GM06990 (cell line): ENCODE data around the gene EMSY.
A peak's percentile ranks its signal among the peaks of the same experiment; 100 is the strongest.

Experiments used
- DNase-seq: peaks from one replicate; pipeline ENCODE4 v3.0.0-alpha.2; 2011; ENCODE audit not compliant: insufficient read length; ENCODE audit errors: extremely low read depth
- H3K27me3 ChIP-seq: replicated peaks from 2 replicates; pipeline ENCODE4 v1.6.0; 2011; ENCODE audit warnings: low read length; ENCODE audit not compliant: control insufficient read depth, insufficient read depth
- H3K36me3 ChIP-seq: 2 replicates; pipeline ENCODE4 v1.5.1; 2011; ENCODE audit warnings: low read length; ENCODE audit not compliant: control insufficient read depth, insufficient read depth
- H3K4me3 ChIP-seq: replicated peaks from 2 replicates; pipeline ENCODE4 v1.5.1; 2011; ENCODE audit warnings: low read depth, mild to moderate bottlenecking, control low read depth, low read length
- CTCF ChIP-seq: IDR thresholded peaks from 2 replicates; pipeline ENCODE4 v1.5.1; 2011; ENCODE audit warnings: low read length, control low read depth, mild to moderate bottlenecking, inconsistent platforms; ENCODE audit not compliant: insufficient read depth, poor library complexity, severe bottlenecking

Gene EMSY

DNA sequence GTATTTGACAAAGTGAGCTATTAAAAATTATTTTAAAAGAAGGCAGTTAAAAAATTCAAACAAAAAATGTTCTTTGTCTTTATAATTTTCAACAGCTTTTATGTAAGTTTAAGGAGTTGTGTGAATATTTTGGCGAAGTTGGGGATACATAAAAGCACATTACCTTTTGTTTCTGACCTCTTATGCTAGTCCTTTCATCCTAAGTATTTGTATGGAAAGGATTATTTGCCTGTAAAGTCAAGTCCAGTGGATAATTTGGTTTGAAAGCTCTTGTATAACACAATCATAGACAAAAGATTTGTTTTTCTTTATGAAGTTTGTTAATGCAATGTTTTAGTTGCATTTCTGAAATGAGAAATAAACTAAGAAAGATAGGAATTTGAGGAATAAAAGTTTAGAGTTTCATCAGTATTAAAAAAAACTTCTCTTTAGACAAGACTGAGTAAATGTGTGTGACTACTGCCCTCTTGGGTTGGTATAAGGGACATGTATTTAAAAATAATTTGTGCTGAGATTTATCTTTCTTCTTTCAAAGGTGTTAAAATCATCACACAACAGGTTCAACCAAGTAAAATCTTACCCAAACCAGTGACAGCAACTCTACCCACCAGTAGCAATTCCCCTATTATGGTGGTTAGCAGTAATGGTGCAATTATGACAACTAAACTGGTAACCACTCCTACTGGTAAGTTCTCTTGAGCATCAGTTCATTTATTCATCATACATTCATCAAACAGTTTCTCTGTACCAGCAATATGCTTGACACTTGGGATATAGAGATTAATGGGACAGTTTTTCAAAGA is 68.2 kb downstream of the EMSY start:
- DNase-seq = no peak
- H3K27me3 ChIP-seq = no peaks in the 10 kb centered on the region
- TF ChIP-seq CTCF = peak; percentile 28
- no peak overlapping the region for H3K4me3 ChIP-seq
- H3K36me3 ChIP-seq = no peaks in the 10 kb centered on the region

- DNase-seq = no peak
- Histone ChIP-seq H3K27me3 (no peaks in the 10 kb centered on the region), H3K36me3 (no peaks in the 10 kb centered on the region), H3K4me3 (no peak overlapping the region)
- no peak for TF ChIP-seq CTCF
Observed at GRCh38 chr11:76513654-76514034, 68.8 kb downstream of the EMSY start.

DNA sequence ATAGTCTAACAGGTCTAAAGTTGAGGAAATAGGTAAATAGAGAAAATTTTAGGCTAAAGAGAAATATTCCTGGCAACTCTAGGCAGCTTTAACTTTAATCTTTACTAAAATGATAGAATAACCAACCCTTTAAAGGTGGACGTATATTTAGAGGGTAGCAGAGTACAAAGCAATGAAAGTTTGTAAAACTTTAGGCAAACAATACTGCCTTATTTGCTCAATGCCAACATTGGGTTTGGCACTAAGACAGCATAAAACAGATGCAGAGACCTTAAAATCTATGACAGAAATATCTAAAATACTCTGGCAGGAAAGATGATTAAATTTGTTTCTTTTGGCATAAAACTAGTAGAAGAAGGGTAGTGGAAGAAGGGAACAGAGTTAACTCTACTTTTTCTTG is 70.7 kb downstream of the EMSY start:
- H3K4me3 ChIP-seq = no peak overlapping the region
- TF ChIP-seq CTCF = no peak
- H3K36me3 ChIP-seq = no peaks in the 10 kb centered on the region
- DNase-seq = no peak
- H3K27me3 ChIP-seq = no peaks in the 10 kb centered on the region

GRCh38 chr11:76523147-76523546 is 78.3 kb downstream of the EMSY start:
- TF ChIP-seq CTCF = no peak
- Histone ChIP-seq H3K36me3 (peaks cover 2% of the 10 kb centered on the region), H3K4me3 (no peak overlapping the region), H3K27me3 (no peaks in the 10 kb centered on the region)
- no peak for DNase-seq

DNA sequence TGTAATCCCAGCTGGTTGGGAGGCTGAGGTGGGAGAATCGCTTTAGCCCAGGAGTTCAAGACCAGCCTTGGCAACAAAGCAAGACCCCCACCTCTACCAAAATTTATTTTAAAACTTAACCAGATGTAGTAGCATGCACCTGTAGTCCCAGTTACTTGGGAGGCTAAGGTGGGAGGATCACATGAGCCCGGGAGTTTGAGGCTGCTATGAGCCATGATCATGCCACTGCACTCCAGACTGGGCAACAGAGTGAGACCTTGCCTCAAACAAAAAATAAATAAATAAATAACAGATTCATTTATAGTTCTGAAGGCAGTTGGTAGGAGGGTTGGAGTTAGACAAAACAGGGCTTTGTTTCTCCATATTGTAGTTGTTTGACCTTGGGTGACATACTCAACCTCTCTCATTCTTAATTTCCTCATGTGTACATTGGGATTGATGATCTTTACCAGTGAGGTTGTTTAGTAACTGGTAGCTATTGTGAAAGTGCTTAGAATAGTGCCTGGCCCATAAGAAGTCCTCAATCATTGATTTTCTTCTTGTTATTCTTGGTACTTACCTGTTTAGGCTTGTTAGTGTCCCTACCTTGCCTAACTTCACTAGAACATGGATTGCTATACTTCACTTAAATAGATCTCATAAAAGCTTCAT is 79.1 kb downstream of the EMSY start:
- H3K4me3 ChIP-seq = no peak overlapping the region
- no peaks in the 10 kb centered on the region for H3K27me3 ChIP-seq
- TF ChIP-seq CTCF = no peak
- no peak for DNase-seq
- peaks cover 2% of the 10 kb centered on the region for H3K36me3 ChIP-seq
